CMK (cell line): ENCODE results near the gene SPTBN5.
"Not testable (repeated sequence)": the region's sequence is repeated elsewhere in the genome, so short reads cannot be mapped to it uniquely, and the experiment has no call there.

Source experiments
- DNase-seq: peaks from one replicate; pipeline ENCODE4 v3.0.0-alpha.2; 2010; ENCODE audit warnings: low read depth

SPTBN5 gene

GRCh38 chr15:41844814-41845213 lies 49.0 kb downstream of the SPTBN5 start:
- DNase-seq: no peak

GRCh38 chr15:41843571-41843970 lies 50.3 kb downstream of the SPTBN5 start:
- DNase-seq: no peak

- no peak for DNase-seq
Observed at GRCh38 chr15:41842229-41842628, 51.6 kb downstream of the SPTBN5 start.

DNA sequence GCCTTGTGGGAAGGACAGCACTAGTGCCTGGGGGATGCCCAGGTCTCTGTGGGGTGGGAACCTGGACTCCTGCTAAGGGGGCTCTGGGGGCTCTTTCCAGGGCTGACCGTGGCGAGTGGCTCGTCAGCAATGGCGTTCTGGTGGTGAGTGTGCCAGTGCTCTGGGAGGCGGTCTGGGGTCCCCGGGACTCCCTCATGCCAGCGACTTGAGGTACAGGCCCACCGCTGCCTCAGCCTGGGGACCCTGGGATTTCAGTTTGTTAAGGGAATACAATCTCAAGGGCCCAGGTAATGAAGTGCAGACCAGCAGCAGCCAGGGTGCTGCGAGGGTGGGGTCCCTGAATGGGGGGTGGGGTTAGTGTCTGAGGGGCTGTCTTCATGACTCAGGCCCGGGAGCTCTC lies 52.7 kb downstream of the SPTBN5 start:
- no peak for DNase-seq

GRCh38 chr15:41840673-41841072 lies 53.2 kb downstream of the SPTBN5 start:
- no peak for DNase-seq

DNA sequence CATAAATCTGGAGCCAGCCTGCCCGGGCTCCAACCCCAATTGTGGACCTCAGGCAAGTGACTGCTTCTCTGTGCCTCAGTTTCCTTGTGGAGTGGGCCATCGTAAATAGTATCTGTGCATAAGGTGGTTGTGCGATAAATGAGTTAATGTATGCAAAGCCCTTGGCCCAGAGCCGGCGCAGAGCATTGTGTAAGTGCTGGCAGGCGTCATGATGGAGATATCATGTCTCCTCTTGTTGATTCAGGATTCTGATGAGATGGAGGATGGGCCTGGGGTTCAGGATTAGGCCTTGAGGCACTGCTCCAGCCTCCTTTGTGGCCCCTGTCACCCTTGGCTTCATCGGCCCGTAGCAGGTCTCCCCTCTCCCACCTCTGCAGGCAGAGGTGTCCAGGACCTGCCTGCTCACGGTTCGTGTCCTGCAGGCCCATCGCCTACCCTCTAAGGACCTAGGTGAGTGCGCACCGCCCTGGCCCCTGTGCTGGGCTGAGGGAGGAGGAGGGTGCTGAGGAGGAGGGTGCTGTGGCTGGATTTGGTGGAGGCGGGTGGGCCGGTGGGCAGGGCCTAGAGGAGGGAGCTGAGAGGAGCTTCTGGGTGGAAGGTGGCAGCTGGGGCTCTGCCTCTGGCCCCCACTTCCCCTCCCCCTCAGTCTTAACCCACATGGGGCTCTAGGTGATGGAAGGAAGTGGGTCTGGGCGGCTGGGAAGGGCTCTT lies 53.9 kb downstream of the SPTBN5 start:
- DNase-seq: no peak

- DNase-seq: no peak
Observed at GRCh38 chr15:41838400-41838897, 55.4 kb downstream of the SPTBN5 start, which contains the start of gene PLA2G4B. PLA2G4B (plus strand) TSS chr15:41838847; CDS start chr15:41838914, 67 bp downstream.

- DNase-seq: no peak
Observed at GRCh38 chr15:41836713-41837454, 57.0 kb downstream of the SPTBN5 start.

DNA sequence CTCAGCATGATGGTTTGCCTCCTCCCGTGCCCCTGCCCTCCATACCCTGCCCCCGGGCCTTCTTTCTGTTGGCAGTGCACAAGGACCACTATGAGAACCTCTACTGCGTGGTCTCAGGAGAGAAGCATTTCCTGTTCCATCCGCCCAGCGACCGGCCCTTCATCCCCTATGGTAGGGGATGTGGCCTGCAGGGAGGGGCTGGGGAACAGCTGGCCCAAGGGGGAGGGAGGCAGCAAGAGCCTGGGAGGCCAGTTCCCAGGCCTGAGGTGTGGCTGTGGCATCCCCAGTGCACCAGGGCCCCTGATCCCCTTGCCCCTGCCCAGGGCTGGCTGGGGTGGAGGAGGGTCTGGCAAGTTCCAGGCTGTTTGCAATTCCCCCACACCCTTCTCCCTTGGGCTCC lies 57.8 kb downstream of the SPTBN5 start:
- no peak for DNase-seq

GRCh38 chr15:41834096-41834495 lies 59.8 kb downstream of the SPTBN5 start:
- DNase-seq: no peak

- DNase-seq: no peak
Observed at GRCh38 chr15:41832875-41833274, 61.0 kb downstream of the SPTBN5 start.

DNA sequence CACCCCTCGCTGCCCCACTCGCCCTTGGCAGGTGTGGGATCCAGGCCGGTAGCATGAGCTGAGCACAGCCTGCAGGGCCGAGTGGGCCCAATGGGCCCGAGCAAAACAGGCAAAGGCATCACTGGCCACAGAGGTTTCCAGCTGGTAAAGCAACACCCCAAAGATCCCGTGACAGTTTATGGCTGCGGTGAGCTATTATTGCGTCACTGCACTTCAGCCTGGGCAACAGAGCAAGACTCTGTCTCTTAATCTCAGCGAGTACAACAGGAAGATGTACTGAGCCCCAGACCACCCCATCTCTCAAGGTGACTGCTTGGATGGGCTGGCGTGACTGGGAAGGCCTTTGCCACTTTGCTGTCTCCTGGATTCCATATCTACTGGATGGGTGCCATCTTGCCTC lies 61.6 kb downstream of the SPTBN5 start:
- no peak for DNase-seq

DNA sequence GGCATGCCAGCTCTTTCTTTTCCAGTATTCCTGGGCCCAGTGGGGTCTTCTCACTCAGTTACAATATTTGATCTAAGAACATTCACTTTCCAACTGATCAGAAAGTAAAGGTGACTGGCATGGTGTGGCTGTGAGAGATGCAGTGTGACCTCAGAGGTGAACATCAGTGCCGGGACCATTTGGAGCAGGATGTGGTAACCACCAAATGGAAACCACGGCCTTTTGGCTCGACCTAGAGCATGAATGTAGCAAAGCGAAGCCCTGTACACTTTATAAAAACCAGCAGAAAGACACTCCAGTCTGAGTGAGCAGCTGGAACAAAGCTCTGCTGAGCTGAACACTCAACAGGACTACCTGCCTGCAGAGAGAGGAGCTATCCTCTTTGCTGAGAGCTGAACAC lies 62.6 kb downstream of the SPTBN5 start:
- DNase-seq: not testable (repeated sequence)

DNA sequence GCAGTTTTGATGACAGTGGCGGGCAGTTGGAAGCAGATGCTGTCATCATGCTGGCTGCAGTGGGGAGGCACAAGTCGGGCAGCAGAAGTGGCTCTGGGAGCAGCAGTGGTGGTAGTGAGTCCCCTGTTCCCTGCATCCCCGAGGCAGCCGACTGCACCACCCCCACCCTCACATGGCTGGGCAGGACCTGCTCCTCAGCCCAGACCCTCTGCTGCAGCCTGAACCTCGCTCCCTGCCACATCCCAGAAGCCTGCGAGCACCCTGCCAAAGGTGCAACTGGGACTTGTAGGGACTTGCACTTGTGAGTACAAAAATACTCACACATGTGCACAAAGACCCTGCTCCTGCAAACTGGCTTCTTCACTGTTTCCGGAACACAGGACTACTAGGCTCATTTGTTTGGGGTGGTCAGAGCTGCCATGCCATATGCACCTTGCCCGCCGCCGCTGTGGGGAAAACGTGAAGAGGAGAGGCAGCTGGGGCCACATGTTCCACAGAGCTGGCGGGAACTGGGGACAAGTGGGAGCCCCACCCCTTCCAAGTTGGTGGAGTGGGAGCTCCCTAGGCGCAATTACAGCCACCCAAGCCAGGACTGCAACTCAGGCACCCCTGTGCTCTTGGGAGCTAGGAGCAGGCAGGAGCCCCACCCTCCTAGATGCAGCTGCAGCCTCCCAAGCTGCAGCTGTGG lies 63.8 kb downstream of the SPTBN5 start:
- DNase-seq: no peak

- DNase-seq: no peak
Observed at GRCh38 chr15:41828807-41829141, 65.1 kb downstream of the SPTBN5 start.

DNA sequence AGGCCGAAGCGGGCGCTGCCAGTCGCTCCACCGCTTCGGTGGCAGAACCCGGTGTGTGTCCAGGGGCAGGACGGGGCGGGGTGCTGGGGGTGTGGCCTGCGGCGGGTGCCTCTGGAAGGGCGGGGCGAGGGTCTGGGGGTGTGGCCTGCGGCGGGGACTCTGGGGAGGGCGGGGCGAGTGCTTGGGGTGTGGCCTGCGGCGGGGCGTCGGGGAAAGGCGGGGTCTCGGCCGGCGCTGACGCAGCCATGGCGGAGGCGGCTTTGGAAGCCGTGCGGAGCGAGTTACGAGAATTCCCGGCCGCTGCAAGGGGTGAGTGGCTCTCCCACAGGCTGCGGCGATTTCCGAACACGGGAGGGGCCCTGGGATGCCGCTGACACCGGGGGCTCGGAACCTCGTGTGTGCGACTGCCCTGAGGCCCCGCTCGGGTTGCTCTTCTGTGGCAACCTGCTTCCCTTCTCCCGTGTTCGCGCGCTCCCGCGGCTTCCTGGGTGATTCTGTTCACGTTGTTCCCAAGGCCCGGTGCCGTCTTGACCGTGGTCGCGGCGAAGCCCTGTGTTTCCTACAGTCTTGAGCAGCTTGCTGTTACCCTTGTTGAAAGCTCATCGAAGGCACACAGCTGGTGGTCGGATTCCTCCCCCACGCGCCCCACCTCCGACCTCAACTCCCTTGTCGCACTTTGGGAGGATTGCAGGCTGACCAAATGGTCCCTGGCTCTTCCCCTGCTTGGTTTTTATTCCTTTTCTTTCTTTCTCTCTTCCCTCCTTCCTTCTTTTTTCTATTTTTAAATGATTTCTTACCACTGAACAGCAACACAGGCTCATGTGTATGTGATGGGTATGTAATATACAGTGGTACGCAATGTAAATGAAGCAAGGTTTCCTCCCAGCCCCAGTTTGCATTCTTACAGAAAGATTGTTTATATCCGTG lies 65.7 kb downstream of the SPTBN5 start, which contains the start of gene JMJD7:
TSS of gene JMJD7 (plus strand) at position 213 of the 927 bp plus-strand sequence. CDS start at position 246, 33 bp downstream.
- DNase-seq: peak; percentile 61

DNA sequence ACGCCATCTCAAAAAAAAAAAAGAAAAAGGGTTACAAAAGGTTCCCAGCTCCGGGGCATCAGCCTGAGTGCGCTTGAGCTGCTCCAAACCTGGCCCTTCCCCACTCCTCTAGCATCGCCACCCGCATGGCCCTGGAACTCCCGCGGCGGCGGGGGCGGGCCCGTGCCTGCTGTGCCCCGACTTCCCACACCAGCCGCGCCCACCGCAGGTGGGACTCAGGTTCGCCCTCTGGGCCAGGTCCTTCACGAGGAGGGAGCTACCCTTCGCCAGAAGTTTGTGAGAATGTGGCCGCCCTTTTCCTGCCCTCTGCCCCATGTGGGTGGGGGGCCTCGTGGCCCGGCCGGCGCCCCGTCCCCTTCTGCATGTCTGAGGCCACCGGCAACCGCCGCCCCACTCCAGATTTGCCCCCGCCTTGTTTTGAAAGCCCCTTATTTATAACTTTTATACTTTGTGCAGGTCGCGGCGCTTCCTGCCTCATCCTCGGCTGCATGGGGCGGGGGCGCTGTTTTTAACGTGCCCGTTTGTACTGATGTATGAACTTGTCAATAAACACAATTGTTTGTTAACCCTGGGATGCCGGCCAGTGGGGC lies 66.5 kb downstream of the SPTBN5 start:
- no peak for DNase-seq

- DNase-seq: no peak
Observed at GRCh38 chr15:41825572-41826535, 68.0 kb downstream of the SPTBN5 start.

DNA sequence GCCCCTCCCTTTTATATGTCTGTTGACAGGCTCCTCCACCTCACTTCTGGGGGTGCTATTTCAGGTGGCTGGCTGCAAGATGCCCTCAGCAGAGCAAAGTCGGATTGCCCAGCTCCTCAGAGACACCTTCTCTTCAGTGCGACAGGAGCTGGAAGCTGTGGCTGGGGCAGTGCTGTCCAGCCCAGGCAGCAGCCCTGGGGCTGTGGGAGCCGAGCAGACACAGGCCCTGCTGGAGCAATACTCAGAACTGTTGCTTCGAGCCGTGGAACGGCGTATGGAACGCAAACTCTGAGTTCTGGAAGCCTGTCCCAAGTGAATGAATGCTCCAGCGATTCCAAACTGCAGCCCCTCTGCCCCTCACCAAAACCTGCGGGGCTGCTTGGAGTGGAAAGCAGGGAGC lies 68.7 kb downstream of the SPTBN5 start:
- no peak for DNase-seq
